ENCODE data around the gene ILKAP. TPM values are rescaled to one million over a fixed set of nuclear protein-coding genes. Genes with fewer than 3 reads are reported as not detected.

ILKAP gene
- total and polyA plus RNA-seq, 7 donors = 31.8 to 66.6 (median 43.8) TPM

GRCh38 chr2:238126775-238127164, 76.7 kb downstream of the ILKAP start:
- no peaks in the 10 kb centered on the region for H3K27me3 ChIP-seq (ENCODE audit: insufficient read depth in 3 of 3, low read length in 2 of 3)
- ATAC-seq = no peak

GRCh38 chr2:238126338-238126737, 77.2 kb downstream of the ILKAP start:
- no peak for TF ChIP-seq CTCF (IDR thresholded peaks at IDR 0.05)
- ATAC-seq (no peak), DNase-seq (no peak)

More at GRCh38 chr2:238126775-238127164, 76.7 kb downstream of the ILKAP start:
- intact Hi-C loops (cut with DNase I) = no loop called here
- TF ChIP-seq CTCF (IDR thresholded peaks at IDR 0.05) = no peak
- no peak overlapping the region for H3K27ac ChIP-seq
- 81 to 96% (median 93%) methylated on average over 2 of the region's 2 CpGs for WGBS, 3 donors
- no peaks in the 10 kb centered on the region for H3K4me1 ChIP-seq
- no peaks in the 10 kb centered on the region for H3K36me3 ChIP-seq (ENCODE audit: insufficient read depth in 1 of 2, low read depth in 1 of 2)
- H3K9me3 ChIP-seq = no peaks in the 10 kb centered on the region
- H3K4me3 ChIP-seq = no peak overlapping the region
- no peak for DNase-seq

GRCh38 chr2:238125127-238125885, 78.2 kb downstream of the ILKAP start:
- H3K27me3 ChIP-seq (ENCODE audit: insufficient read depth in 3 of 3, low read length in 2 of 3) = no peaks in the 10 kb centered on the region
- 89 to 93% (median 91%) methylated on average over 16 to 20 of the region's 20 CpGs for WGBS, 3 donors
- DNase-seq (peak; percentile 6 to 46), ATAC-seq (no peak)
- no peak overlapping the region for H3K27ac ChIP-seq
- H3K4me1 ChIP-seq = no peaks in the 10 kb centered on the region
- no peak overlapping the region for H3K4me3 ChIP-seq
- H3K36me3 ChIP-seq (ENCODE audit: insufficient read depth in 1 of 2, low read depth in 1 of 2) = no peaks in the 10 kb centered on the region
- H3K9me3 ChIP-seq = no peaks in the 10 kb centered on the region
- TF ChIP-seq CTCF (IDR thresholded peaks at IDR 0.05) = no peak
- intact Hi-C loops (cut with DNase I) = no loop called here

More at GRCh38 chr2:238126338-238126737, 77.2 kb downstream of the ILKAP start:
- no peaks in the 10 kb centered on the region for H3K27me3 ChIP-seq (ENCODE audit: insufficient read depth in 3 of 3, low read length in 2 of 3)
- H3K36me3 ChIP-seq (ENCODE audit: insufficient read depth in 1 of 2, low read depth in 1 of 2) = no peaks in the 10 kb centered on the region
- H3K9me3 ChIP-seq = no peaks in the 10 kb centered on the region
- WGBS, 3 donors = 98 to 99% (median 98%) methylated on average over 2 of the region's 2 CpGs
- H3K4me1 ChIP-seq = no peaks in the 10 kb centered on the region
- intact Hi-C loops (cut with DNase I) = no loop called here
- no peak overlapping the region for H3K27ac ChIP-seq
- no peak overlapping the region for H3K4me3 ChIP-seq

GRCh38 chr2:238124488-238125126, 78.9 kb downstream of the ILKAP start:
- H3K4me3 ChIP-seq = no peak overlapping the region
- no peaks in the 10 kb centered on the region for H3K36me3 ChIP-seq (ENCODE audit: insufficient read depth in 1 of 2, low read depth in 1 of 2)
- H3K4me1 ChIP-seq = no peaks in the 10 kb centered on the region
- TF ChIP-seq CTCF (IDR thresholded peaks at IDR 0.05) = no peak
- ATAC-seq (no peak), DNase-seq (peak in 1 of 2 donors; percentile 6)
- no peak overlapping the region for H3K27ac ChIP-seq
- no peaks in the 10 kb centered on the region for H3K27me3 ChIP-seq (ENCODE audit: insufficient read depth in 3 of 3, low read length in 2 of 3)
- no peaks in the 10 kb centered on the region for H3K9me3 ChIP-seq
- intact Hi-C loops (cut with DNase I) = no loop called here
- WGBS, 3 donors = 89 to 97% (median 92%) methylated on average over 19 of the region's 19 CpGs

Data from psoas muscle (tissue), 8 donors.